K562 (cell line): ENCODE data around the gene MAD1L1. TPM values are rescaled to one million over a fixed set of nuclear protein-coding genes. Genes with fewer than 3 reads are reported as not detected.
A peak's percentile ranks its signal among the peaks of the same experiment; 100 is the strongest.

ENCODE experiments used
- ATAC-seq: fragments of 200-7000 bp; cut with Tn5 transposase; 3 replicates; pipeline ENCODE4 v1.9.1; 2020; ENCODE audit warnings: moderate library complexity
- BruUV-seq: library from RNA; stranded (reverse); fragments of 400-500 nt; replicated peaks from 2 replicates; lab custom pipeline; 2021; lab: Mats Ljungman, UMichigan
- CTCF ChIA-PET: fragments of 300-600 bp; formaldehyde crosslinking; extraction: SDS; loops from one replicate; lab custom pipeline; 2021; ENCODE audit warnings: low intra/inter-chr PET ratio; lab: Yijun Ruan, JAX
- POLR2A ChIA-PET: fragments of 300-600, 350-650 bp; sonication (Branson Sonifier 250); formaldehyde crosslinking; extraction: SDS; loops from one replicate; lab custom pipeline; 2021; ENCODE audit warnings: antibody characterized with exemption, inconsistent platforms; lab: Yijun Ruan, JAX
- DNase-seq, 4 experiments: peaks; one replicate each; pipeline versions ENCODE4 v3.0.0 to v3.0.0-alpha.2; 2011 to 2018; ENCODE audit warnings: low spot score in 3 of 4, mixed read lengths in 3 of 4; ENCODE audit errors: extremely low read depth in 1 of 4
- FAIRE-seq: peaks from 2 replicates; lab custom pipeline; 2011; peaks lifted over from hg19 to GRCh38; lab: Jason Lieb, UNC
- H2AFZ ChIP-seq: 2 replicates; pipeline ENCODE4 v1.6.0; 2011; ENCODE audit warnings: low read depth, low read length, control low read depth, inconsistent platforms
- H3K27ac ChIP-seq: fragments of 200-600 bp; 3 replicates; pipeline ENCODE4 v1.8.0; 2011; ENCODE audit warnings: low read depth, mild to moderate bottlenecking, control low read depth, inconsistent platforms, low read length, moderate library complexity, mixed read lengths; ENCODE audit errors: extremely low read depth
- H3K27me3 ChIP-seq, 2 experiments: fragments of 300-600 bp in 1 of 2; 2 replicates in 1 of 2; 3 replicates in 1 of 2; pipeline versions ENCODE4 v1.6.0 to v1.8.0; 2011; ENCODE audit warnings: inconsistent platforms in 2 of 2, low read length in 2 of 2, mild to moderate bottlenecking in 1 of 2, mixed read lengths in 1 of 2, moderate library complexity in 1 of 2; ENCODE audit not compliant: control insufficient read depth in 2 of 2, insufficient read depth in 2 of 2
- H3K36me3 ChIP-seq: fragments of 300-600 bp; 3 replicates; pipeline ENCODE4 v1.8.0; 2011; ENCODE audit warnings: mild to moderate bottlenecking, low read length, inconsistent platforms; ENCODE audit not compliant: control insufficient read depth, insufficient read depth
- H3K4me1 ChIP-seq, 2 experiments: fragments of 200-600 bp in 1 of 2; replicated peaks in 1 of 2; 2 replicates in 1 of 2; 3 replicates in 1 of 2; pipeline versions ENCODE4 v1.5.1 to v1.8.0; 2011; ENCODE audit warnings: inconsistent platforms in 2 of 2, low read length in 2 of 2, mild to moderate bottlenecking in 1 of 2, mixed read lengths in 1 of 2, moderate library complexity in 1 of 2; ENCODE audit not compliant: control insufficient read depth in 2 of 2, insufficient read depth in 2 of 2
- H3K4me2 ChIP-seq: 2 replicates; pipeline ENCODE4 v1.6.1; 2011; ENCODE audit warnings: low read length, control low read depth, inconsistent platforms, mixed read lengths; ENCODE audit not compliant: insufficient read depth
- H3K4me3 ChIP-seq: fragments of 200-600 bp; sonication (generic), shearing (Covaris generic); 2 replicates; pipeline ENCODE4 v1.5.1; 2016; ENCODE audit warnings: control low read depth, inconsistent platforms
- H3K79me2 ChIP-seq: fragments of 200-600 bp; 3 replicates; pipeline ENCODE4 v1.8.0; 2011; ENCODE audit warnings: low read length, inconsistent platforms; ENCODE audit not compliant: control insufficient read depth, insufficient read depth
- H3K9ac ChIP-seq, 2 experiments: 2 replicates each; pipeline versions ENCODE4 v1.6.0 to v1.6.1; 2011; ENCODE audit warnings: low read depth in 2 of 2, low read length in 2 of 2, control low read depth in 1 of 2, inconsistent platforms in 1 of 2, mild to moderate bottlenecking in 1 of 2, mixed read lengths in 1 of 2; ENCODE audit not compliant: insufficient read depth in 1 of 2
- H3K9me1 ChIP-seq: one replicate; pipeline ENCODE4 v1.6.0; 2011; ENCODE audit warnings: inconsistent platforms, mild to moderate bottlenecking, low read length, moderate library complexity; ENCODE audit not compliant: control insufficient read depth, insufficient read depth
- H3K9me3 ChIP-seq: replicated peaks from 2 replicates; pipeline ENCODE4 v1.5.1; 2011; ENCODE audit warnings: low read depth, low read length, inconsistent platforms; ENCODE audit not compliant: control insufficient read depth, insufficient read depth
- H4K20me1 ChIP-seq: replicated peaks from 2 replicates; pipeline ENCODE4 v1.6.1; 2011; ENCODE audit warnings: low read length, inconsistent platforms, mixed read lengths; ENCODE audit not compliant: control insufficient read depth, insufficient read depth
- BRF2 ChIP-seq: IDR thresholded peaks from 3 replicates; pipeline ENCODE4 v1.6.1; 2011; ENCODE audit warnings: borderline replicate concordance, mild to moderate bottlenecking; ENCODE audit not compliant: insufficient read length, insufficient read depth
- KDM4B ChIP-seq, 2 experiments: fragments of 450-650 bp in 1 of 2; sonication (generic) in 1 of 2; IDR thresholded peaks; 2 replicates each; pipeline ENCODE4 v1.6.1; 2016 to 2017; ENCODE audit warnings: borderline replicate concordance in 2 of 2, antibody characterized with exemption in 1 of 2, low read depth in 1 of 2, mild to moderate bottlenecking in 1 of 2
- ZEB2 ChIP-seq: fragments of 450-650 bp; IDR thresholded peaks from 2 replicates; pipeline ENCODE4 v1.6.1; 2016
- ZNF584 ChIP-seq: fragments of 200-800 bp; sonication (Bioruptor generic); IDR thresholded peaks from 2 replicates; pipeline ENCODE4 v1.6.1; 2016; ENCODE audit warnings: low read depth, mild to moderate bottlenecking, missing genetic modification characterization, missing compliant biosample characterization
- WGBS: fragments of 100-300 bp; shearing (Covaris generic); methylation state at CpG from one replicate; pipeline ENCODE4 v1.1.6; 2016; ENCODE audit warnings: low coverage, mixed read lengths; ENCODE audit not compliant: insufficient coverage; ENCODE audit errors: missing lambda C conversion rate; 5-methylcytosine and 5-hydroxymethylcytosine counted together
- in situ Hi-C: fragments of 300-500 bp; cut with MboI; formaldehyde crosslinking; loops from 4 replicates; pipeline ENCODE4 v1.15.0; 2018; ENCODE audit warnings: inconsistent platforms, mixed read lengths
- intact Hi-C: fragments of 100-400 bp; cut with micrococcal nuclease; formaldehyde crosslinking; loops from 2 replicates; pipeline ENCODE4 v1.14.2; 2022
- polyA plus RNA-seq, 8 experiments: library from polyadenylated mRNA; depleted of rRNA in 4 of 8; stranded (reverse) in 5 of 8; unstranded in 3 of 8; fragments of >200 nt; fragmentation: Nextera tagmentation in 2 of 8; fragmentation: Illumina TruSeq in 1 of 8; extraction: Ambion mirVana in 2 of 8; extraction: Trizol in 1 of 8; gene quantifications; 2 replicates each; pipeline versions ENCODE4 v1.2.1 to v1.2.3, GENCODE V29; 2011 to 2014; ENCODE audit warnings: inconsistent platforms in 1 of 8, missing spikeins in 1 of 8
- total RNA-seq, 7 experiments: library from RNA; depleted of rRNA in 6 of 7; stranded (reverse); fragments of >200 nt in 6 of 7; fragmentation: Illumina TruSeq in 2 of 7; extraction: Trizol in 2 of 7; gene quantifications; 2 replicates each; pipeline versions ENCODE4 v1.2.1 to v1.2.3, GENCODE V29; 2011 to 2021; ENCODE audit warnings: low replicate concordance in 1 of 7

The MAD1L1 gene
- total and polyA plus RNA-seq, 9 of the 15 experiments (the other 6 are each of a cell fraction or from before 2014, with no cell fraction given), result 1.7 to 89.7 (median 18.0) TPM

- no peak for FAIRE-seq
- intact Hi-C loops, result no loop called here
- CTCF ChIA-PET, result no interaction called here
These were observed 219.8 kb downstream of the MAD1L1 start for GRCh38 chr7:2012981-2013380.

More at GRCh38 chr7:2012981-2013380, 219.8 kb downstream of the MAD1L1 start:
- Histone ChIP-seq H3K4me1 (peaks cover 3 to 73% of the 10 kb centered on the region in 2 experiments; a peak in 4 of 5 replicates), H3K9ac (peak overlapping the region in 1 of 2 experiments; percentile 68; a peak in 1 of 4 replicates), H3K27ac (no peak overlapping the region), H3K36me3 (peaks cover 12% of the 10 kb centered on the region; the same call in 1 of the 3 replicates), H3K9me3 (no peaks in the 10 kb centered on the region), H3K27me3 (no peaks in the 10 kb centered on the region), H2AFZ (no peak overlapping the region), H3K4me2 (no peak overlapping the region), H4K20me1 (no peaks in the 10 kb centered on the region), H3K9me1 (no peaks in the 10 kb centered on the region), H3K79me2 (peaks cover 1% of the 10 kb centered on the region; the same call in 1 of the 3 replicates), H3K4me3 (no peak overlapping the region)
- no peak for TF ChIP-seq BRF2
- TF ChIP-seq ZEB2, result no peak
- no peak for TF ChIP-seq KDM4B (IDR thresholded peaks at IDR 0.05; ENCODE audit: borderline replicate concordance in 2 of 2, low read depth in 1 of 2)
- no peak for TF ChIP-seq ZNF584 (CRISPR knock-in tag)
- WGBS, result 87% methylated on average over 8 of the region's 8 CpGs
- ATAC-seq (no peak), DNase-seq (no peak)
- no TSS peak for BruUV-seq
- in situ Hi-C loops, result no loop called here
- POLR2A ChIA-PET, result interaction anchor here (0.6 kb wide), 1 partner anchor 11 kb away, joined by 3 read pairs; no protein-coding TSS in a partner anchor
